Measurements from ENCODE around the gene ERLEC1.
"Not testable (repeated sequence)": the region's sequence is repeated elsewhere in the genome, so short reads cannot be mapped to it uniquely, and the experiment has no call there.

ERLEC1 gene

GRCh38 chr2:53841651-53842050 lies 54.8 kb downstream of the ERLEC1 start:
- ATAC-seq: not testable (repeated sequence)

- TF ChIP-seq SNAI2 (CRISPR knock-in tag; IDR thresholded peaks at IDR 0.05) (no peak), ARNTL (CRISPR knock-in tag; IDR thresholded peaks at IDR 0.05; ENCODE audit: borderline replicate concordance, low read depth) (no peak), PPARA (CRISPR knock-in tag; IDR thresholded peaks at IDR 0.05; ENCODE audit: borderline replicate concordance) (no peak), ZNF8 (CRISPR knock-in tag; IDR thresholded peaks at IDR 0.05) (no peak), GLIS3 (CRISPR knock-in tag; IDR thresholded peaks at IDR 0.05) (no peak), ZNF565 (CRISPR knock-in tag; conservative IDR thresholded peaks at IDR 0.05; ENCODE audit: low read depth) (no peak), ISL1 (CRISPR knock-in tag; IDR thresholded peaks at IDR 0.05) (no peak), POU6F1 (CRISPR knock-in tag; IDR thresholded peaks at IDR 0.05; ENCODE audit: borderline replicate concordance, low read depth) (no peak), ZFP3 (CRISPR knock-in tag; IDR thresholded peaks at IDR 0.05) (no peak), CSDC2 (CRISPR knock-in tag; IDR thresholded peaks at IDR 0.05) (no peak), ESRRG (CRISPR knock-in tag; IDR thresholded peaks at IDR 0.05) (no peak), ZFP30 (CRISPR knock-in tag; IDR thresholded peaks at IDR 0.05) (no peak), OSR1 (CRISPR knock-in tag; IDR thresholded peaks at IDR 0.05) (no peak), ZC3H10 (CRISPR knock-in tag; IDR thresholded peaks at IDR 0.05) (no peak), ZNF70 (CRISPR knock-in tag; IDR thresholded peaks at IDR 0.05) (no peak), TCF4 (CRISPR knock-in tag; IDR thresholded peaks at IDR 0.05; ENCODE audit: borderline replicate concordance) (no peak), BACH2 (CRISPR knock-in tag; IDR thresholded peaks at IDR 0.05; ENCODE audit: borderline replicate concordance) (no peak)
- TF ChIP-seq, protein P1, sequence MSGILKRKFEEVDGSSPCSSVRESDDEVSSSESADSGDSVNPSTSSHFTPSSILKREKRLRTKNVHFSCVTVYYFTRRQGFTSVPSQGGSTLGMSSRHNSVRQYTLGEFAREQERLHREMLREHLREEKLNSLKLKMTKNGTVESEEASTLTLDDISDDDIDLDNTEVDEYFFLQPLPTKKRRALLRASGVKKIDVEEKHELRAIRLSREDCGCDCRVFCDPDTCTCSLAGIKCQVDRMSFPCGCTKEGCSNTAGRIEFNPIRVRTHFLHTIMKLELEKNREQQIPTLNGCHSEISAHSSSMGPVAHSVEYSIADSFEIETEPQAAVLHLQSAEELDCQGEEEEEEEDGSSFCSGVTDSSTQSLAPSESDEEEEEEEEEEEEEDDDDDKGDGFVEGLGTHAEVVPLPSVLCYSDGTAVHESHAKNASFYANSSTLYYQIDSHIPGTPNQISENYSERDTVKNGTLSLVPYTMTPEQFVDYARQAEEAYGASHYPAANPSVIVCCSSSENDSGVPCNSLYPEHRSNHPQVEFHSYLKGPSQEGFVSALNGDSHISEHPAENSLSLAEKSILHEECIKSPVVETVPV (CRISPR knock-in tag; IDR thresholded peaks at IDR 0.05): no peak
- TF ChIP-seq, protein P2, sequence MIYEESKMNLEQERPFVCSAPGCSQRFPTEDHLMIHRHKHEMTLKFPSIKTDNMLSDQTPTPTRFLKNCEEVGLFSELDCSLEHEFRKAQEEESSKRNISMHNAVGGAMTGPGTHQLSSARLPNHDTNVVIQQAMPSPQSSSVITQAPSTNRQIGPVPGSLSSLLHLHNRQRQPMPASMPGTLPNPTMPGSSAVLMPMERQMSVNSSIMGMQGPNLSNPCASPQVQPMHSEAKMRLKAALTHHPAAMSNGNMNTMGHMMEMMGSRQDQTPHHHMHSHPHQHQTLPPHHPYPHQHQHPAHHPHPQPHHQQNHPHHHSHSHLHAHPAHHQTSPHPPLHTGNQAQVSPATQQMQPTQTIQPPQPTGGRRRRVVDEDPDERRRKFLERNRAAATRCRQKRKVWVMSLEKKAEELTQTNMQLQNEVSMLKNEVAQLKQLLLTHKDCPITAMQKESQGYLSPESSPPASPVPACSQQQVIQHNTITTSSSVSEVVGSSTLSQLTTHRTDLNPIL (CRISPR knock-in tag; IDR thresholded peaks at IDR 0.05; ENCODE audit: low read depth): no peak
- TF ChIP-seq, protein P3, sequence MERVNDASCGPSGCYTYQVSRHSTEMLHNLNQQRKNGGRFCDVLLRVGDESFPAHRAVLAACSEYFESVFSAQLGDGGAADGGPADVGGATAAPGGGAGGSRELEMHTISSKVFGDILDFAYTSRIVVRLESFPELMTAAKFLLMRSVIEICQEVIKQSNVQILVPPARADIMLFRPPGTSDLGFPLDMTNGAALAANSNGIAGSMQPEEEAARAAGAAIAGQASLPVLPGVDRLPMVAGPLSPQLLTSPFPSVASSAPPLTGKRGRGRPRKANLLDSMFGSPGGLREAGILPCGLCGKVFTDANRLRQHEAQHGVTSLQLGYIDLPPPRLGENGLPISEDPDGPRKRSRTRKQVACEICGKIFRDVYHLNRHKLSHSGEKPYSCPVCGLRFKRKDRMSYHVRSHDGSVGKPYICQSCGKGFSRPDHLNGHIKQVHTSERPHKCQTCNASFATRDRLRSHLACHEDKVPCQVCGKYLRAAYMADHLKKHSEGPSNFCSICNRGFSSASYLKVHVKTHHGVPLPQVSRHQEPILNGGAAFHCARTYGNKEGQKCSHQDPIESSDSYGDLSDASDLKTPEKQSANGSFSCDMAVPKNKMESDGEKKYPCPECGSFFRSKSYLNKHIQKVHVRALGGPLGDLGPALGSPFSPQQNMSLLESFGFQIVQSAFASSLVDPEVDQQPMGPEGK (CRISPR knock-in tag; IDR thresholded peaks at IDR 0.05; ENCODE audit: borderline replicate concordance): no peak
Measured at GRCh38 chr2:53842891-53843290, 56.0 kb downstream of the ERLEC1 start.

GRCh38 chr2:53843595-53843994 lies 56.8 kb downstream of the ERLEC1 start:
- no peak for ATAC-seq
- TF ChIP-seq ZNF565 (CRISPR knock-in tag; conservative IDR thresholded peaks at IDR 0.05; ENCODE audit: low read depth): no peak

More at GRCh38 chr2:53842891-53843290, 56.0 kb downstream of the ERLEC1 start:
- no peak for ATAC-seq

DNA sequence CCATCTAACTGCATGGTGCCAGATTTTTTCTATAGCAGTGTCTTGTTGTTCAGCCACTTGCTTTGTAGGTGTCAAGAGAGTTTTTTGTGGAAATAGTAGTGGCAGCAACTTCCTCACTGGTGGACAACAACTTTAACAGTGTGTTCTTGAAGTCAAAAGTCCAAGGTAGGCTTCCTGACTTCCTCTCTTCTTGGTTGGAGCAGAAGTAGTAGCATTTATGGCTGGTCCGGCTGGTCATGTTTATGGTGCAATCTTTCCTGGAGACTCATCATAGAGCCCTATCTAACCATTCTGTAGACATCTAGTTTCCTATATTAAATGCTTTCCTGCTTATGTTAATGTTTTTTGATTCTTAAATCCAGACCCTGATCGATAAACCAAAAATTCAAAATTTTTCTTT lies 61.2 kb downstream of the ERLEC1 start:
- TF ChIP-seq SNAI2 (CRISPR knock-in tag; IDR thresholded peaks at IDR 0.05): no peak
- no peak for TF ChIP-seq ZC3H10 (CRISPR knock-in tag; IDR thresholded peaks at IDR 0.05)
- TF ChIP-seq ARNTL (CRISPR knock-in tag; IDR thresholded peaks at IDR 0.05; ENCODE audit: borderline replicate concordance, low read depth): no peak
- TF ChIP-seq, protein P2 (CRISPR knock-in tag; IDR thresholded peaks at IDR 0.05; ENCODE audit: low read depth): no peak
- no peak for TF ChIP-seq PPARA (CRISPR knock-in tag; IDR thresholded peaks at IDR 0.05; ENCODE audit: borderline replicate concordance)
- no peak for ATAC-seq

- ATAC-seq: not testable (repeated sequence)
Measured at GRCh38 chr2:53851052-53851757, 64.4 kb downstream of the ERLEC1 start.
